ENCODE measurements around the gene IGFN1.

IGFN1 gene

GRCh38 chr1:201261771-201262547 is 71.3 kb downstream of the IGFN1 start:
- DNase-seq, result no peak
- Mint-ChIP-seq H3K27me3 (ENCODE audit: low read depth, poor library complexity) (peaks cover 51% of the 10 kb centered on the region), H3K4me1 (peaks cover 22% of the 10 kb centered on the region)

GRCh38 chr1:201262963-201263608 is 72.5 kb downstream of the IGFN1 start:
- no peaks in the 10 kb centered on the region for H3K9me3 Mint-ChIP-seq
- no peak for DNase-seq
- H3K27ac Mint-ChIP-seq, result no peak overlapping the region
- peaks cover 26% of the 10 kb centered on the region for H3K4me1 Mint-ChIP-seq
- H3K27me3 Mint-ChIP-seq (ENCODE audit: low read depth, poor library complexity), result peaks cover 51% of the 10 kb centered on the region
- no peak overlapping the region for H3K4me3 Mint-ChIP-seq
- no peaks in the 10 kb centered on the region for H3K36me3 Mint-ChIP-seq (ENCODE audit: low read depth)
- no peak for TF ChIP-seq CTCF (IDR thresholded peaks at IDR 0.05)

More at GRCh38 chr1:201261771-201262547, 71.3 kb downstream of the IGFN1 start:
- H3K27ac Mint-ChIP-seq, result no peak overlapping the region
- H3K9me3 Mint-ChIP-seq, result no peaks in the 10 kb centered on the region
- no peaks in the 10 kb centered on the region for H3K36me3 Mint-ChIP-seq (ENCODE audit: low read depth)
- no peak for TF ChIP-seq CTCF (IDR thresholded peaks at IDR 0.05)
- H3K4me3 Mint-ChIP-seq, result no peak overlapping the region

- Mint-ChIP-seq H3K4me1 (peaks cover 33% of the 10 kb centered on the region), H3K27me3 (ENCODE audit: low read depth, poor library complexity) (peaks cover 59% of the 10 kb centered on the region), H3K27ac (no peak overlapping the region), H3K36me3 (ENCODE audit: low read depth) (no peaks in the 10 kb centered on the region), H3K4me3 (no peak overlapping the region), H3K9me3 (no peaks in the 10 kb centered on the region)
- TF ChIP-seq CTCF (IDR thresholded peaks at IDR 0.05), result no peak
- no peak for DNase-seq
These were observed 73.4 kb downstream of the IGFN1 start for GRCh38 chr1:201264072-201264471.

GRCh38 chr1:201264554-201264953 is 73.9 kb downstream of the IGFN1 start:
- DNase-seq, result no peak
- no peak for TF ChIP-seq CTCF (IDR thresholded peaks at IDR 0.05)
- peaks cover 36% of the 10 kb centered on the region for H3K4me1 Mint-ChIP-seq
- H3K4me3 Mint-ChIP-seq, result no peak overlapping the region
- H3K9me3 Mint-ChIP-seq, result no peaks in the 10 kb centered on the region
- no peak overlapping the region for H3K27ac Mint-ChIP-seq
- no peaks in the 10 kb centered on the region for H3K36me3 Mint-ChIP-seq (ENCODE audit: low read depth)
- H3K27me3 Mint-ChIP-seq (ENCODE audit: low read depth, poor library complexity), result peaks cover 61% of the 10 kb centered on the region

- no peak for TF ChIP-seq CTCF (IDR thresholded peaks at IDR 0.05)
- H3K27me3 Mint-ChIP-seq (ENCODE audit: low read depth, poor library complexity), result peaks cover 52% of the 10 kb centered on the region
- no peak overlapping the region for H3K4me3 Mint-ChIP-seq
- peaks cover 31% of the 10 kb centered on the region for H3K4me1 Mint-ChIP-seq
- no peak overlapping the region for H3K27ac Mint-ChIP-seq
- no peaks in the 10 kb centered on the region for H3K9me3 Mint-ChIP-seq
- no peaks in the 10 kb centered on the region for H3K36me3 Mint-ChIP-seq (ENCODE audit: low read depth)
- no peak for DNase-seq
These were observed 75.1 kb downstream of the IGFN1 start for GRCh38 chr1:201265756-201266155.
